NB4 (cell line): ENCODE data around the gene EEF1A2.
"Not testable (repeated sequence)": the region's sequence is repeated elsewhere in the genome, so short reads cannot be mapped to it uniquely, and the experiment has no call there.

Source experiments
- POLR2A ChIP-seq: IDR thresholded peaks from 2 replicates; pipeline ENCODE4 v1.6.1; 2011; ENCODE audit warnings: mild to moderate bottlenecking; ENCODE audit not compliant: insufficient read length; ENCODE audit errors: extremely low read depth
- TF ChIP-seq, protein P1 (sequence below): IDR thresholded peaks from one replicate; pipeline ENCODE4 v1.5.1; 2012; ENCODE audit warnings: low read depth, low read length
- TF ChIP-seq, protein P2 (sequence below): IDR thresholded peaks from 2 replicates; pipeline ENCODE4 v1.6.1; 2011; ENCODE audit warnings: low read depth, low read length

DNA sequence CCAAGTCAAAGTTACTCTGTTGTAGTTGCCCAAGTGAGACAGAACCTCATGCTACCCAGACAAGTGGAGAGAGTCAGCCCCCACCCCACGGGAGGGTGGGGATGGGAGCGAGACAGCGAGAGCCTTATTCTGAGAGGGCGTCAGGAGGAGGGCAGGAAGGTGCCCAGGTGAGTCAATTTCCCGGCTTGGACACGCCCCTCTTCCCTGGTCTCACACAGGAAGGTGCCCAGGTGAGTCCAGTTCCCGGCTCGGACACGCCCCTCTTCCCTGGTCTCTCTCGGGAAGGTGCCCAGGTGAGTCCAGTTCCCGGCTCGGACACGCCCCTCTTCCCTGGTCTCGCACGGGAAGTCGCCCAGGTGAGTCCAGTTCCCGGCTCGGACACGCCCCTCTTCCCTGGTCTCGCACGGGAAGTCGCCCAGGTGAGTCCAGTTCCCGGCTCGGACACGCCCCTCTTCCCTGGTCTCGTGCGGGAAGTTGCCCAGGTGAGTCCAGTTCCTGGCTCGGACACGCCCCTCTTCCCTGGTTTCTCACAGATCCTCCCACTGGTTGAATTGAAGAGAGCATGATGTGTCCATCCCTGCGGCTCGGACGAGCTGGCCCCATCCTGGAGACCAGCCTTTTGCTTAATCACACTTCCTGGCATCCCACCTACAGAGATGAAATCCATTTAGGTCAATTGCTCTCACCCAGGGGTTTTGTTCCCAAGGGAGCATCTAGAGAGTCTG lies 19.0 kb downstream of the EEF1A2 start:
- not testable (repeated sequence) for TF ChIP-seq POLR2A
- TF ChIP-seq, protein P1, sequence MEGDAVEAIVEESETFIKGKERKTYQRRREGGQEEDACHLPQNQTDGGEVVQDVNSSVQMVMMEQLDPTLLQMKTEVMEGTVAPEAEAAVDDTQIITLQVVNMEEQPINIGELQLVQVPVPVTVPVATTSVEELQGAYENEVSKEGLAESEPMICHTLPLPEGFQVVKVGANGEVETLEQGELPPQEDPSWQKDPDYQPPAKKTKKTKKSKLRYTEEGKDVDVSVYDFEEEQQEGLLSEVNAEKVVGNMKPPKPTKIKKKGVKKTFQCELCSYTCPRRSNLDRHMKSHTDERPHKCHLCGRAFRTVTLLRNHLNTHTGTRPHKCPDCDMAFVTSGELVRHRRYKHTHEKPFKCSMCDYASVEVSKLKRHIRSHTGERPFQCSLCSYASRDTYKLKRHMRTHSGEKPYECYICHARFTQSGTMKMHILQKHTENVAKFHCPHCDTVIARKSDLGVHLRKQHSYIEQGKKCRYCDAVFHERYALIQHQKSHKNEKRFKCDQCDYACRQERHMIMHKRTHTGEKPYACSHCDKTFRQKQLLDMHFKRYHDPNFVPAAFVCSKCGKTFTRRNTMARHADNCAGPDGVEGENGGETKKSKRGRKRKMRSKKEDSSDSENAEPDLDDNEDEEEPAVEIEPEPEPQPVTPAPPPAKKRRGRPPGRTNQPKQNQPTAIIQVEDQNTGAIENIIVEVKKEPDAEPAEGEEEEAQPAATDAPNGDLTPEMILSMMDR, result not testable (repeated sequence)
- TF ChIP-seq, protein P2, sequence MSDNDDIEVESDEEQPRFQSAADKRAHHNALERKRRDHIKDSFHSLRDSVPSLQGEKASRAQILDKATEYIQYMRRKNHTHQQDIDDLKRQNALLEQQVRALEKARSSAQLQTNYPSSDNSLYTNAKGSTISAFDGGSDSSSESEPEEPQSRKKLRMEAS, result not testable (repeated sequence)
